DMS 273 (cell line): ENCODE results near the gene ZCCHC3.
"Not testable (repeated sequence)": the region's sequence is repeated elsewhere in the genome, so short reads cannot be mapped to it uniquely, and the experiment has no call there.

Experiments used
- DNase-seq: peaks from one replicate; lab custom pipeline; 2025; ENCODE audit not compliant: unreplicated experiment; lab: John Stamatoyannopoulos, UW

ZCCHC3 gene

GRCh38 chr20:297098-297924 lies at the start of gene ZCCHC3:
TSS of gene ZCCHC3 (plus strand) at chr20:297570. CDS start at chr20:297587, 17 bp downstream.
- peak; percentile 98 for DNase-seq

- DNase-seq = no peak
These were observed 46.0 kb upstream of the ZCCHC3 start for GRCh38 chr20:251354-251753.

DNA sequence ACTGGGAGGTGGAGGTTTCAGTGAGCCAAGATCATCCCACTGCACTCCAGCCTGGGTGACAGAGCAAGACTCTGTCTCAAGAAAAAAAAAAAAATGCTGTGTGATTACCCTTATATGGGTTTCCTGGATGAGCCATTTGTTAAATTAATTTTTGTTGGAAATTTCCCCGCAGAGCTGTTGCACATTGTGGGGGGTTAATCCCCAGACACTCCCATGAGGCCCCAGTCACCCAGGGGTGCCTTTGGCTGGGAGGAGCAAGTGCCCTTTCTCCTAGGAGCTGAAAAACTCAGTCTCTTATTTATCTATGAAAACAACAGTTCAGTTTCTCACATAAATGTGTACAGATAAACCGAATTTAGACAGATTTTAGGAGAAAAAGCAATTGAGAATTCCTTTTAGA lies 44.6 kb upstream of the ZCCHC3 start:
- DNase-seq = no peak

GRCh38 chr20:253447-253846 lies 43.9 kb upstream of the ZCCHC3 start:
- not testable (repeated sequence) for DNase-seq

GRCh38 chr20:257419-257818 lies 40.0 kb upstream of the ZCCHC3 start, which contains the start of gene DEFB132:
TSS of gene DEFB132 (plus strand) at chr20:257724. CDS start at chr20:257779, 55 bp downstream.
- no peak for DNase-seq

GRCh38 chr20:258269-258858 lies 39.0 kb upstream of the ZCCHC3 start:
- DNase-seq = no peak

- DNase-seq = no peak
These were observed 38.4 kb upstream of the ZCCHC3 start for GRCh38 chr20:258963-259362.

DNA sequence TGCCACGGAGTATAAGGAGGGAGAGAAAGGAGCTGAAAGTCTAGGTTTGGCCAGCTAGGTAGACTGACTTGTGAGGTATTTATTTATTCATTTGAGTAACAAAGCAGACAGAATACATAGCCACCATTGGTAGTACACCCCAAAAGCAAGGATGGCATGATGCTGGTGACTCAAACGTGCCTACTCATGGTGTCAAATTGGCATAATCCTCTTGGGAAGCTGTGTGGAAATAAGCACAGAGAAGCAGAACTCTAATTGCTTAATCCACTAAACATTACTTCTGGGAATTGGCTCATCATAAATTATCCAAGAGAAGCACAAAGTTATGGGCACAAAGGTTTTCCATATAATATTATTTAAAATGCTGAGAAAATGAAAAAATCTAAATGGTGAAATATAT lies 37.4 kb upstream of the ZCCHC3 start:
- no peak for DNase-seq

DNA sequence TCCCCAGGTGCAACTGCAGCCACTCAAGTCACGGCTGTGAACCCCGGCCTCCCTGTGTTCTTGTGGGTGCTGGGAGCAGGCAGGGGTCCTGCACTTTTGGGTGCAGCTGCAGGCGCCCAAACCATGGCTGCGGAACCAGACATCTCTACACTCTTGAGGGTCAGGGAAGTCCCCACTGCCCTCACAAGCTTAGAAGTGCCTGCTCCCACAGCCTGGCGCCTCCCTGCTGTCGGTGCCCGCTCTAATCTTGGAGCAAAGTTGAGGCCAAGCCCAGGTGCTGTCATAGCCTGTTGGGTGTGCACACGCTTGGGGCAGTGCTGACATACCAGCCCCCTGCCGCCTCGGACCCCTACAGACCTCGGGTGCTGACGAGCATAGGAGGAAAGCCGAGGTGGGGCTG lies 33.7 kb upstream of the ZCCHC3 start:
- no peak for DNase-seq

DNA sequence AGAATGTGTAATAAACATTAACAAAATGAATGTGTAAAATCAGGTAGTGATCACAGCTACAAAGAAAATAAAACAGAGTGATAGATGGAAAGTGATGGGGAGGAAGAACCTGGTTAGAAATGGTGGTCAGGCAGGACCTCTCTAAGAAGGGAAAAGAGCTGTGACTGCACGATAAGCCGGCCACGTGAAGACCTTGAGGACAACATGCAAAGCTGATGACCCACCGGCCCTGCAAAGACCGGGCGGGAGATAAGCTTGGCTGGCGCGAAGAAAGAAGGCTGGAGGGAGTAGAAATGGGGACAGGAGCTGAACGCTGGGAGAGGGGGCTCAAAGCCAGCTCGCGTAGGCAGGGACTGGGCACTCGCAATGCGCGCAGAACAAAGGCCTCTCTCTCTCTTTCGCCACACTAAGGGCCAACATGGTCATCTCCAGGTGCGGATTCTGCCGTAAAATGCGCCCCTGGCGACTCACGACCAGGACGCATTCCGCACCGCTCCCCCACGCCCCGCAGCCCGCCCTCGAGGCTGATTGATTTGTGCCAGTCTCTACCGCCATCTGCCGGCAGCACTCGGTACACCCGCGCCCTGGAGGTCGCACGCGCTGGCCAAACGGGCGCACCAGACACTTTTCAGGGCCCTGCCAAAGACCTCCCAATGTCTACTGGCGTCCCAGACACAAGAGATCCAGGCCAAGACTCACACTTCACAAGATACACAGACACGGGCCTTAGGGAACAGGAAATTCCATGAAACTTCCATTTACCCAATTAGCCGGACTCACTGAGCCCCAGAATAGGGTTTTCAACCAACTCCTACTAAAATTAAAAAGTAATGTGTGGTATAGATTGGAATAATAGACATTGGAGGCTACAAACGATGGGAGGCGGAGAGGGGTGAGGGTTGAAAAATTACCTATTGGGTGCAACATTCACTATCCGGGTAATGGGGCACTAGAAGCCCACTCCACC lies 30.5 kb upstream of the ZCCHC3 start:
- peak; percentile 94 for DNase-seq

DNA sequence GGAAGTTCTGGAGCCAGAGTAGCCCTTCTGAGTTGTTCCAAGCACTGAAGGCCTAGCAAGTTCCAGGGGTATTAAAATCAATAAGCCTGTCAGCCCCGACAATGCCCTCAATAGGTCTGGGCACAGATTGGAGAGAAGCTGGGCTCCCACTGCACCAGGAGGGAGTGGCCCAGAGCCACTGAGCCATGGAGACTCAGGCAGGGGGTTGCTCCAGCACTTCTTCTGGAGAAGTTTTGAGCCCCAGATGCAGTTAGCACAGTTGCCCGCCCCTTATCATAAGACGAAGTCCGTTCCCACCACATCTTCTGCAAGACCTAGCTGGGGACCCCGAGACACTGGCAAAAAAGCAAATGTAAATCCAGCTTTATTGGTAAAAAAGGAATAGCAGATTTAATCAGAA lies 26.9 kb upstream of the ZCCHC3 start:
- no peak for DNase-seq

DNA sequence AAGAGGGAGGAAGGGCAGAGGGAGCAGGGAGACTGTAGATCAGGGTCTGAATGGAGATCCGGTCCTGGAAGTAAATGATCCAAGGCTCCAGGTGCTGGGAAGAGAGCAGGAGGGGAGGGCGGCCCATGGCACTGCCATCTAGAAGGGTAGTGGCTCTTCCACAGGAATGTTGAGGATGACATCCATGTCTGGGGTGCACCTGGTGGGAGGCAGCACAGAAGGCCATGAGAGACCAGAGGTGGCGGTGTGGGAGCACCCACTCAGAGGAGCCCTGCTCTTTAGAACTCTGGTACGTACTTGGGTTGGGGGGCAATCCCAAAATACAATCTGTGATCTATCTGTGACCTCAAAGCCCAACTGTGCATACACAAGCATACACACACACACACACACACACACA lies 26.3 kb upstream of the ZCCHC3 start:
- no peak for DNase-seq

- DNase-seq = no peak
These were observed 25.8 kb upstream of the ZCCHC3 start for GRCh38 chr20:271528-271927.

DNA sequence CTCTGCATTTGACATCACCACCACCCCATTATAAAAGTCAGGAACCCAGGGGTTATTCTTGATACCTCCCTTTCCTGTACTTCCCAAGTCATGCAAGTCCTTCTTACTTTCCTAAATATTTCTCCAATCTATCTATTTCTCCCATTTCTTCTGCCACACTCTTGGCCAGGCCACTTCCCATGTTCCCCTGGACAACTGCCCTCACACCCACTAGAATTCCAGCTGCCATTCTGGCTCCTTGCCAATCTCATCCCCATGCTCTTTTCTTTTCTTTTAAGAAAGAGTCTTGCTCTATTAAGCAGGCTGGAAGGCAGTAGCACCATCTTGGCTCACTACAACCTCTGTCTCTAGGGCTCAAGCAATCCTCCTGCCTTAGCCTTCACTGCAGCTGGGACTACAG lies 24.7 kb upstream of the ZCCHC3 start:
- DNase-seq = no peak

- no peak for DNase-seq
These were observed 23.5 kb upstream of the ZCCHC3 start for GRCh38 chr20:273884-274283.

DNA sequence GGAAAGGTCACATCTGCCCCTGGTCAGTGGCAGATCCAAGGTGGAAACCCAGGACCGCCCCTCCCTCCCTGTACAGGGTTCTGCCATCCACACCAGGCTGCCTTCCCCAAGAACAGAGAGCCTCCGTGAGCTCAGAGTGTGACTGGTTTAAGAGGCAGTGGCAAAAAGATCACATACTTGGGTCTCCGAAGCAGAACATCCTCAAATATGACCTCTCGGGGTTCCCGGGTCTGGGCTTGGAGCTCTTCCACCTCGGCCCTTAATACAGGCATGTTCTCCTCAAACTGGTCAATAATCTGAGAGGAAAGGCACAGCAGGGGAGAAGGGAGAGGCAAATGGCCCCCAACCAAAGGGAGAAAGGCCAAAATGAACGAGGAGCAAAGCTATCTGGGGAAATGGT lies 21.6 kb upstream of the ZCCHC3 start:
- no peak for DNase-seq

- no peak for DNase-seq
These were observed 20.5 kb upstream of the ZCCHC3 start for GRCh38 chr20:276620-277495.

- no peak for DNase-seq
These were observed 19.9 kb upstream of the ZCCHC3 start for GRCh38 chr20:277496-277781.

GRCh38 chr20:278181-278580 lies 19.2 kb upstream of the ZCCHC3 start:
- DNase-seq = no peak
